IMR-90 (cell line): ENCODE data around the gene TFAM. TPM values are rescaled to one million over a fixed set of nuclear protein-coding genes. Genes with fewer than 3 reads are reported as not detected.

Experiments
- ATAC-seq: fragments of 200-7000 bp; cut with Tn5 transposase; 2 replicates; pipeline ENCODE4 v1.9.1; 2020; ENCODE audit warnings: low read depth, mild to moderate bottlenecking, moderate library complexity
- BruUV-seq: library from RNA; stranded (reverse); fragments of 400-500 nt; replicated peaks from 2 replicates; lab custom pipeline; 2021; lab: Mats Ljungman, UMichigan
- CTCF ChIA-PET: fragments of 300-600 bp; formaldehyde crosslinking; extraction: SDS; loops from one replicate; lab custom pipeline; 2021; ENCODE audit warnings: antibody characterized with exemption; lab: Yijun Ruan, JAX
- POLR2A ChIA-PET: fragments of 300-600 bp; sonication (Branson Sonifier 250); formaldehyde crosslinking; loops from one replicate; lab custom pipeline; 2022; ENCODE audit warnings: antibody characterized with exemption; ENCODE audit not compliant: unreplicated experiment; lab: Charles Lee
- DNase-seq: peaks from one replicate; pipeline ENCODE4 v3.0.0; 2013
- H2AFZ ChIP-seq: replicated peaks from 2 replicates; pipeline ENCODE3; 2013; ENCODE audit warnings: low read length, mild to moderate bottlenecking; ENCODE audit not compliant: poor library complexity
- H2AK5ac ChIP-seq: 2 replicates; pipeline ENCODE4 v1.6.1; 2013; ENCODE audit warnings: low read depth, low read length, inconsistent platforms
- H2AK9ac ChIP-seq: replicated peaks from 2 replicates; pipeline ENCODE3; 2013; ENCODE audit warnings: mild to moderate bottlenecking, low read depth, low read length, moderate library complexity; ENCODE audit not compliant: poor library complexity
- H2BK120ac ChIP-seq: 2 replicates; pipeline ENCODE4 v1.6.1; 2013; ENCODE audit warnings: low read depth, low read length, inconsistent platforms
- H2BK15ac ChIP-seq: 3 replicates; pipeline ENCODE4 v1.6.1; 2013; ENCODE audit warnings: low read depth, low read length, inconsistent platforms
- H2BK20ac ChIP-seq: 2 replicates; pipeline ENCODE4 v1.6.1; 2013; ENCODE audit warnings: low read depth, mild to moderate bottlenecking, inconsistent platforms, low read length, moderate library complexity
- H2BK5ac ChIP-seq: 2 replicates; pipeline ENCODE4 v1.6.1; 2013; ENCODE audit warnings: mild to moderate bottlenecking, low read depth, low read length, inconsistent platforms; ENCODE audit not compliant: poor library complexity, severe bottlenecking
- H3K14ac ChIP-seq: replicated peaks from 2 replicates; pipeline ENCODE4 v1.6.1; 2013; ENCODE audit warnings: low read depth, low read length, inconsistent platforms
- H3K18ac ChIP-seq: 2 replicates; pipeline ENCODE4 v1.6.1; 2013; ENCODE audit warnings: low read depth, low read length, control low read depth
- H3K23ac ChIP-seq: 2 replicates; pipeline ENCODE4 v1.6.1; 2013; ENCODE audit warnings: low read depth, low read length, inconsistent platforms
- H3K27ac ChIP-seq: 2 replicates; pipeline ENCODE4 v1.5.1; 2013; ENCODE audit warnings: mild to moderate bottlenecking, control low read depth, low read length; ENCODE audit not compliant: insufficient read depth
- H3K27me3 ChIP-seq: 2 replicates; pipeline ENCODE4 v1.6.1; 2013; ENCODE audit warnings: low read length; ENCODE audit not compliant: control insufficient read depth, insufficient read depth
- H3K36me3 ChIP-seq: 2 replicates; pipeline ENCODE4 v1.6.1; 2013; ENCODE audit warnings: low read length, mixed read lengths; ENCODE audit not compliant: control insufficient read depth, insufficient read depth
- H3K4ac ChIP-seq: 2 replicates; pipeline ENCODE4 v1.6.1; 2013; ENCODE audit warnings: low read depth, low read length, inconsistent platforms
- H3K4me1 ChIP-seq: 2 replicates; pipeline ENCODE4 v1.6.1; 2013; ENCODE audit warnings: low read length, mixed read lengths; ENCODE audit not compliant: control insufficient read depth, insufficient read depth
- H3K4me2 ChIP-seq: 2 replicates; pipeline ENCODE4 v1.6.1; 2013; ENCODE audit warnings: low read depth, mild to moderate bottlenecking, control low read depth, low read length, moderate library complexity
- H3K4me3 ChIP-seq: 2 replicates; pipeline ENCODE4 v1.5.1; 2013; ENCODE audit warnings: low read depth, mild to moderate bottlenecking, control low read depth, low read length, moderate library complexity; ENCODE audit not compliant: insufficient read depth
- H3K56ac ChIP-seq: 2 replicates; pipeline ENCODE4 v1.6.1; 2013; ENCODE audit warnings: low read length, inconsistent platforms; ENCODE audit not compliant: insufficient read depth; ENCODE audit errors: extremely low read depth
- H3K79me1 ChIP-seq, 2 experiments: 2 replicates each; pipeline ENCODE4 v1.6.1; 2013; ENCODE audit warnings: low read length in 2 of 2, inconsistent platforms in 1 of 2, low read depth in 1 of 2
- H3K9ac ChIP-seq: 2 replicates; pipeline ENCODE4 v1.6.1; 2013; ENCODE audit warnings: low read depth, low read length, control low read depth
- H3K9me1 ChIP-seq: 2 replicates; pipeline ENCODE4 v1.6.1; 2013; ENCODE audit warnings: low read length, inconsistent platforms; ENCODE audit not compliant: insufficient read depth
- H3K9me3 ChIP-seq: 2 replicates; pipeline ENCODE4 v1.6.1; 2013; ENCODE audit warnings: low read length; ENCODE audit not compliant: control insufficient read depth, insufficient read depth
- H4K20me1 ChIP-seq: 2 replicates; pipeline ENCODE4 v1.6.1; 2013; ENCODE audit warnings: low read length, inconsistent platforms; ENCODE audit not compliant: insufficient read depth
- H4K5ac ChIP-seq: 2 replicates; pipeline ENCODE4 v1.6.1; 2013; ENCODE audit warnings: mild to moderate bottlenecking, low read depth, low read length, control low read depth
- H4K8ac ChIP-seq, 2 experiments: 2 replicates each; pipeline ENCODE4 v1.6.1; 2013; ENCODE audit warnings: low read depth in 2 of 2, low read length in 2 of 2, control low read depth in 1 of 2, inconsistent platforms in 1 of 2
- H4K91ac ChIP-seq: 2 replicates; pipeline ENCODE4 v1.6.1; 2013; ENCODE audit warnings: low read depth, low read length, inconsistent platforms; ENCODE audit not compliant: insufficient read depth
- CHD1 ChIP-seq: IDR thresholded peaks from 2 replicates; pipeline ENCODE4 v1.6.1; 2012; ENCODE audit warnings: low read depth, low read length, improper control_type of control experiment
- MAZ ChIP-seq: IDR thresholded peaks from 2 replicates; pipeline ENCODE4 v1.6.1; 2012; ENCODE audit warnings: low read depth, mild to moderate bottlenecking, low read length, improper control_type of control experiment, moderate library complexity, borderline replicate concordance
- MXI1 ChIP-seq: IDR thresholded peaks from 2 replicates; pipeline ENCODE4 v1.6.1; 2012; ENCODE audit warnings: low read depth, mild to moderate bottlenecking, low read length, moderate library complexity, borderline replicate concordance
- RAD21 ChIP-seq: IDR thresholded peaks from 2 replicates; pipeline ENCODE4 v1.6.1; 2012; ENCODE audit warnings: low read length, improper control_type of control experiment
- USF2 ChIP-seq: fragments of 150-350 bp; IDR thresholded peaks from 2 replicates; pipeline ENCODE4 v1.6.1; 2017; ENCODE audit warnings: mild to moderate bottlenecking, antibody characterized with exemption, low read length, low read depth
- WGBS, 2 experiments: methylation state at CpG; one replicate each; pipeline versions ENCODE4 v1.1.5 to v1.1.7; 2013; ENCODE audit warnings: missing lambda C conversion rate in 2 of 2; ENCODE audit not compliant: insufficient read length in 1 of 2; ENCODE audit errors: extremely low coverage in 2 of 2; 5-methylcytosine and 5-hydroxymethylcytosine counted together
- dilution Hi-C: fragments of 300-500 bp; cut with HindIII; formaldehyde crosslinking; loops from one replicate; pipeline ENCODE4 v1.14.3; 2018; ENCODE audit warnings: low sequenced_read_pairs; ENCODE audit not compliant: unreplicated experiment
- in situ Hi-C: fragments of 300-500 bp; cut with MboI; formaldehyde crosslinking; loops from 3 replicates; pipeline ENCODE4 v1.14.3; 2019; ENCODE audit warnings: low sequenced_read_pairs, inconsistent platforms, mixed read lengths
- intact Hi-C: fragments of 100-400 bp; cut with micrococcal nuclease; formaldehyde crosslinking; loops from 2 replicates; pipeline ENCODE4 v1.10.0; 2022
- polyA plus RNA-seq, 3 experiments: library from polyadenylated mRNA; depleted of rRNA; stranded (reverse); fragments of >200 nt; gene quantifications; 2 replicates each; pipeline ENCODE4 v1.2.3, GENCODE V29; 2012; ENCODE audit warnings: low replicate concordance in 1 of 3
- total RNA-seq: library from RNA; depleted of rRNA; stranded (reverse); fragments of >200 nt; gene quantifications from 2 replicates; pipeline ENCODE4 v1.2.3, GENCODE V29; 2012

The TFAM gene
- total and polyA plus RNA-seq, 2 of the 4 experiments (the other 2 are of a cell fraction), result 7.6 to 16.7 TPM

GRCh38 chr10:58361353-58361752 is 23.9 kb upstream of the TFAM start:
- Histone ChIP-seq H3K79me1 (peaks cover 4 to 17% of the 10 kb centered on the region in 2 experiments; a peak in 3 of 4 replicates), H3K9me1 (peaks cover 2% of the 10 kb centered on the region), H3K4ac (no peak overlapping the region), H3K27ac (no peak overlapping the region), H3K56ac (no peak overlapping the region), H2BK5ac (no peak overlapping the region), H3K4me3 (no peak overlapping the region), H2BK20ac (no peak overlapping the region), H2BK120ac (no peak overlapping the region), H3K36me3 (no peaks in the 10 kb centered on the region), H4K20me1 (peaks cover 4% of the 10 kb centered on the region; the same call in 1 of the 2 replicates), H2AFZ (no peak overlapping the region), H3K14ac (no peak overlapping the region), H2AK9ac (no peak overlapping the region), H3K9ac (no peak overlapping the region), H2BK15ac (no peak overlapping the region), H2AK5ac (no peak overlapping the region), H3K4me2 (no peak overlapping the region), H4K8ac (no peak overlapping the region), H3K4me1 (0 out of 2 replicates have a peak, but pooled peaks cover 1% of the 10 kb centered on the region), H3K23ac (no peak overlapping the region), H3K27me3 (no peaks in the 10 kb centered on the region), H4K91ac (no peak overlapping the region), H3K9me3 (no peaks in the 10 kb centered on the region), H3K18ac (no peak overlapping the region), H4K5ac (no peak overlapping the region)
- intact Hi-C loops, result no loop called here
- dilution Hi-C loops, result no loop called here
- WGBS, 2 experiments, result no CpG with 5 or more reads among the region's 2 CpGs
- DNase-seq, result no peak
- ATAC-seq, result no peak
- TF ChIP-seq USF2, result no peak
- no peak for TF ChIP-seq CHD1
- no peak for TF ChIP-seq MXI1
- TF ChIP-seq RAD21, result no peak
- no peak for TF ChIP-seq MAZ
- POLR2A ChIA-PET, result no interaction called here
- in situ Hi-C loops, result no loop called here
- BruUV-seq, result no TSS peak
- CTCF ChIA-PET, result no interaction called here
